OCI-LY7 (cell line): ENCODE measurements around the gene KLF3.

Source experiments
- EZH2phosphoT487 ChIP-seq: fragments of 200-600 bp; sonication (generic); IDR thresholded peaks from 2 replicates; pipeline ENCODE4 v1.6.1; 2018; ENCODE audit warnings: low read depth, borderline replicate concordance, mild to moderate bottlenecking, mixed run types, antibody characterized with exemption, low read length, moderate library complexity, mixed read lengths
- TF ChIP-seq, protein P1 (sequence below): fragments of 200-600 bp; sonication (generic); conservative IDR thresholded peaks from 2 replicates; pipeline ENCODE4 v1.5.1; 2014; ENCODE audit warnings: mild to moderate bottlenecking, antibody characterized with exemption, low read length, moderate library complexity, mixed read lengths

DNA sequence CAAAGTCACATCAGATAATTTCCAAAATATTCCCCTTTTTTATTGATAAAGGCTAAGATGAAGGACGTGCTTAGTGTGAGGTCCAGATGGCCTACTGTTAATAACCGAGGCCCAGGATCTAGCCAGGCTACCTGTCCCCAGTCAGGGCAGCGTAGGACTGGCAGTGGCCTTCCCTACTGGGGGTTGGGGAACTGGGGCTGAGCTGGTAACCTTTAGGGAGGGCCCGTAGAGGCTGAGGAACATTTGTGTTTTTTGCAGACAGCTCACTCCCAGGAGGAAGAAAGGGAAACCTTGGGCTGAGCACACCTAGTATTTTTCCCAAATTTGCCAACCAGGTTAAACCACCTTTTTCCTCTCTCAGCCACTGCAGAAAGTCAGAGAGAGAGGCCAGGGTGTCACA is 59.1 kb downstream of the KLF3 start:
- TF ChIP-seq, protein P1, sequence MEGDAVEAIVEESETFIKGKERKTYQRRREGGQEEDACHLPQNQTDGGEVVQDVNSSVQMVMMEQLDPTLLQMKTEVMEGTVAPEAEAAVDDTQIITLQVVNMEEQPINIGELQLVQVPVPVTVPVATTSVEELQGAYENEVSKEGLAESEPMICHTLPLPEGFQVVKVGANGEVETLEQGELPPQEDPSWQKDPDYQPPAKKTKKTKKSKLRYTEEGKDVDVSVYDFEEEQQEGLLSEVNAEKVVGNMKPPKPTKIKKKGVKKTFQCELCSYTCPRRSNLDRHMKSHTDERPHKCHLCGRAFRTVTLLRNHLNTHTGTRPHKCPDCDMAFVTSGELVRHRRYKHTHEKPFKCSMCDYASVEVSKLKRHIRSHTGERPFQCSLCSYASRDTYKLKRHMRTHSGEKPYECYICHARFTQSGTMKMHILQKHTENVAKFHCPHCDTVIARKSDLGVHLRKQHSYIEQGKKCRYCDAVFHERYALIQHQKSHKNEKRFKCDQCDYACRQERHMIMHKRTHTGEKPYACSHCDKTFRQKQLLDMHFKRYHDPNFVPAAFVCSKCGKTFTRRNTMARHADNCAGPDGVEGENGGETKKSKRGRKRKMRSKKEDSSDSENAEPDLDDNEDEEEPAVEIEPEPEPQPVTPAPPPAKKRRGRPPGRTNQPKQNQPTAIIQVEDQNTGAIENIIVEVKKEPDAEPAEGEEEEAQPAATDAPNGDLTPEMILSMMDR = no peak
- no peak for TF ChIP-seq EZH2phosphoT487
